WERI-Rb-1 (cell line): ENCODE results near the gene ZFX.

Source experiments
- DNase-seq: peaks from one replicate; pipeline ENCODE4 v3.0.0-alpha.2; 2020
- H3K27ac ChIP-seq: fragments of 250-450 bp; sonication (Bioruptor Pico); 2 replicates; pipeline ENCODE4 v1.5.1; 2020; ENCODE audit warnings: mild to moderate bottlenecking, moderate library complexity
- H3K27me3 ChIP-seq: fragments of 250-450 bp; sonication (Bioruptor Pico); 2 replicates; pipeline ENCODE4 v1.5.1; 2021; ENCODE audit warnings: mild to moderate bottlenecking, low read depth, moderate library complexity; ENCODE audit not compliant: insufficient read depth, severe bottlenecking
- H3K36me3 ChIP-seq: fragments of 250-450 bp; sonication (Bioruptor Pico); 2 replicates; pipeline ENCODE4 v1.5.1; 2020; ENCODE audit warnings: mild to moderate bottlenecking, moderate library complexity
- H3K4me3 ChIP-seq: 2 replicates; pipeline ENCODE4 v1.5.1; 2011; ENCODE audit warnings: low read depth, mild to moderate bottlenecking, control low read depth, low read length
- H3K9me3 ChIP-seq: fragments of 250-450 bp; sonication (Bioruptor Pico); 2 replicates; pipeline ENCODE4 v1.5.1; 2021; ENCODE audit warnings: mild to moderate bottlenecking, moderate library complexity; ENCODE audit not compliant: severe bottlenecking
- CTCF ChIP-seq: IDR thresholded peaks from 2 replicates; pipeline ENCODE4 v1.5.1; 2011; ENCODE audit warnings: low read depth, mild to moderate bottlenecking, control low read depth, inconsistent platforms, low read length

ZFX gene

GRCh38 chrX:24200133-24200532 is 50.6 kb downstream of the ZFX start:
- H3K27me3 ChIP-seq, result no peaks in the 10 kb centered on the region
- peaks cover 14% of the 10 kb centered on the region for H3K36me3 ChIP-seq
- no peak overlapping the region for H3K4me3 ChIP-seq
- no peaks in the 10 kb centered on the region for H3K9me3 ChIP-seq
- TF ChIP-seq CTCF, result no peak
- no peak overlapping the region for H3K27ac ChIP-seq
- DNase-seq, result no peak

GRCh38 chrX:24201216-24201615 is 51.7 kb downstream of the ZFX start:
- no peak for DNase-seq
- Histone ChIP-seq H3K9me3 (no peaks in the 10 kb centered on the region), H3K4me3 (no peak overlapping the region), H3K27me3 (no peaks in the 10 kb centered on the region), H3K36me3 (peaks cover 14% of the 10 kb centered on the region), H3K27ac (no peak overlapping the region)
- no peak for TF ChIP-seq CTCF

- H3K36me3 ChIP-seq, result peaks cover 19% of the 10 kb centered on the region
- no peak overlapping the region for H3K27ac ChIP-seq
- no peaks in the 10 kb centered on the region for H3K27me3 ChIP-seq
- no peak for TF ChIP-seq CTCF
- H3K9me3 ChIP-seq, result no peaks in the 10 kb centered on the region
- no peak for DNase-seq
- H3K4me3 ChIP-seq, result no peak overlapping the region
Observed at GRCh38 chrX:24202465-24203031, 53.0 kb downstream of the ZFX start.

- Histone ChIP-seq H3K27ac (no peak overlapping the region), H3K4me3 (no peak overlapping the region), H3K27me3 (no peaks in the 10 kb centered on the region), H3K36me3 (peaks cover 26% of the 10 kb centered on the region), H3K9me3 (no peaks in the 10 kb centered on the region)
- no peak for DNase-seq
- TF ChIP-seq CTCF, result no peak
Observed at GRCh38 chrX:24203072-24203808, 53.7 kb downstream of the ZFX start.

- Histone ChIP-seq H3K36me3 (peaks cover 37% of the 10 kb centered on the region), H3K27ac (no peak overlapping the region), H3K27me3 (no peaks in the 10 kb centered on the region), H3K9me3 (no peaks in the 10 kb centered on the region), H3K4me3 (no peak overlapping the region)
- no peak for DNase-seq
- TF ChIP-seq CTCF, result no peak
Observed at GRCh38 chrX:24204331-24204730, 54.8 kb downstream of the ZFX start.
